ENCODE measurements around the gene ZC3H10.

- no peak for TF ChIP-seq CTCF (conservative IDR thresholded peaks at IDR 0.05; ENCODE audit: low read depth, low read length)
- no peak for TF ChIP-seq EZH2 (IDR thresholded peaks at IDR 0.05; ENCODE audit: borderline replicate concordance, low read depth, low read length, poor library complexity, severe bottlenecking)
Observed at GRCh38 chr12:56124133-56124532, 6.1 kb downstream of the ZC3H10 start.

Data from A673 (cell line).